Measurements from ENCODE around the gene METTL6.

- TF ChIP-seq CTCF (IDR thresholded peaks at IDR 0.05) (no peak), POLR2A (IDR thresholded peaks at IDR 0.05) (no peak)
Observed at GRCh38 chr3:15433531-15433930, 6.2 kb upstream of the METTL6 start.

Data from adrenal gland (tissue), 5 donors.